K562 (cell line): ENCODE results near the gene SCAMP2. TPM values are rescaled to one million over a fixed set of nuclear protein-coding genes. Genes with fewer than 3 reads are reported as not detected.

Experiments
- ATAC-seq: fragments of 200-7000 bp; cut with Tn5 transposase; 3 replicates; pipeline ENCODE4 v1.9.1; 2020; ENCODE audit warnings: moderate library complexity
- BruUV-seq: library from RNA; stranded (reverse); fragments of 400-500 nt; replicated peaks from 2 replicates; lab custom pipeline; 2021; lab: Mats Ljungman, UMichigan
- CTCF ChIA-PET: fragments of 300-600 bp; formaldehyde crosslinking; extraction: SDS; loops from one replicate; lab custom pipeline; 2021; ENCODE audit warnings: low intra/inter-chr PET ratio; lab: Yijun Ruan, JAX
- POLR2A ChIA-PET: fragments of 300-600, 350-650 bp; sonication (Branson Sonifier 250); formaldehyde crosslinking; extraction: SDS; loops from one replicate; lab custom pipeline; 2021; ENCODE audit warnings: antibody characterized with exemption, inconsistent platforms; lab: Yijun Ruan, JAX
- DNase-seq, 4 experiments: peaks; one replicate each; pipeline versions ENCODE4 v3.0.0 to v3.0.0-alpha.2; 2011 to 2018; ENCODE audit warnings: low spot score in 3 of 4, mixed read lengths in 3 of 4; ENCODE audit errors: extremely low read depth in 1 of 4
- FAIRE-seq: peaks from 2 replicates; lab custom pipeline; 2011; peaks lifted over from hg19 to GRCh38; lab: Jason Lieb, UNC
- H2AFZ ChIP-seq: 2 replicates; pipeline ENCODE4 v1.6.0; 2011; ENCODE audit warnings: low read depth, low read length, control low read depth, inconsistent platforms
- H3K27ac ChIP-seq: fragments of 200-600 bp; 3 replicates; pipeline ENCODE4 v1.8.0; 2011; ENCODE audit warnings: low read depth, mild to moderate bottlenecking, control low read depth, inconsistent platforms, low read length, moderate library complexity, mixed read lengths; ENCODE audit errors: extremely low read depth
- H3K27me3 ChIP-seq, 2 experiments: fragments of 300-600 bp in 1 of 2; 2 replicates in 1 of 2; 3 replicates in 1 of 2; pipeline versions ENCODE4 v1.6.0 to v1.8.0; 2011; ENCODE audit warnings: inconsistent platforms in 2 of 2, low read length in 2 of 2, mild to moderate bottlenecking in 1 of 2, mixed read lengths in 1 of 2, moderate library complexity in 1 of 2; ENCODE audit not compliant: control insufficient read depth in 2 of 2, insufficient read depth in 2 of 2
- H3K36me3 ChIP-seq: fragments of 300-600 bp; 3 replicates; pipeline ENCODE4 v1.8.0; 2011; ENCODE audit warnings: mild to moderate bottlenecking, low read length, inconsistent platforms; ENCODE audit not compliant: control insufficient read depth, insufficient read depth
- H3K4me1 ChIP-seq, 2 experiments: fragments of 200-600 bp in 1 of 2; replicated peaks in 1 of 2; 2 replicates in 1 of 2; 3 replicates in 1 of 2; pipeline versions ENCODE4 v1.5.1 to v1.8.0; 2011; ENCODE audit warnings: inconsistent platforms in 2 of 2, low read length in 2 of 2, mild to moderate bottlenecking in 1 of 2, mixed read lengths in 1 of 2, moderate library complexity in 1 of 2; ENCODE audit not compliant: control insufficient read depth in 2 of 2, insufficient read depth in 2 of 2
- H3K4me2 ChIP-seq: 2 replicates; pipeline ENCODE4 v1.6.1; 2011; ENCODE audit warnings: low read length, control low read depth, inconsistent platforms, mixed read lengths; ENCODE audit not compliant: insufficient read depth
- H3K4me3 ChIP-seq: fragments of 200-600 bp; sonication (generic), shearing (Covaris generic); 2 replicates; pipeline ENCODE4 v1.5.1; 2016; ENCODE audit warnings: control low read depth, inconsistent platforms
- H3K79me2 ChIP-seq: fragments of 200-600 bp; 3 replicates; pipeline ENCODE4 v1.8.0; 2011; ENCODE audit warnings: low read length, inconsistent platforms; ENCODE audit not compliant: control insufficient read depth, insufficient read depth
- H3K9ac ChIP-seq, 2 experiments: 2 replicates each; pipeline versions ENCODE4 v1.6.0 to v1.6.1; 2011; ENCODE audit warnings: low read depth in 2 of 2, low read length in 2 of 2, control low read depth in 1 of 2, inconsistent platforms in 1 of 2, mild to moderate bottlenecking in 1 of 2, mixed read lengths in 1 of 2; ENCODE audit not compliant: insufficient read depth in 1 of 2
- H3K9me1 ChIP-seq: one replicate; pipeline ENCODE4 v1.6.0; 2011; ENCODE audit warnings: inconsistent platforms, mild to moderate bottlenecking, low read length, moderate library complexity; ENCODE audit not compliant: control insufficient read depth, insufficient read depth
- H3K9me3 ChIP-seq: replicated peaks from 2 replicates; pipeline ENCODE4 v1.5.1; 2011; ENCODE audit warnings: low read depth, low read length, inconsistent platforms; ENCODE audit not compliant: control insufficient read depth, insufficient read depth
- H4K20me1 ChIP-seq: replicated peaks from 2 replicates; pipeline ENCODE4 v1.6.1; 2011; ENCODE audit warnings: low read length, inconsistent platforms, mixed read lengths; ENCODE audit not compliant: control insufficient read depth, insufficient read depth
- E2F6 ChIP-seq, 2 experiments: IDR thresholded peaks; 2 replicates each; pipeline ENCODE4 v1.6.1; 2011; ENCODE audit warnings: borderline replicate concordance in 1 of 2, control low read depth in 1 of 2, low read depth in 1 of 2, low read length in 1 of 2, mild to moderate bottlenecking in 1 of 2, mixed read lengths in 1 of 2, moderate library complexity in 1 of 2; ENCODE audit not compliant: insufficient read depth in 1 of 2, insufficient read length in 1 of 2, poor library complexity in 1 of 2, severe bottlenecking in 1 of 2; ENCODE audit errors: extremely low read depth in 1 of 2
- ETS1 ChIP-seq: conservative IDR thresholded peaks from 2 replicates; pipeline ENCODE4 v1.6.1; 2011; ENCODE audit warnings: low read depth, mild to moderate bottlenecking, low read length; ENCODE audit not compliant: control insufficient read depth
- MAX ChIP-seq: sonication (generic); formaldehyde crosslinking; IDR thresholded peaks from 2 replicates; pipeline ENCODE4 v1.9.0; 2022; ENCODE audit warnings: mild to moderate bottlenecking, missing genetic modification reagents
- MNT ChIP-seq, 2 experiments: fragments of 450-650 bp; conservative IDR thresholded peaks; 2 replicates each; pipeline ENCODE4 v1.6.1; 2017; ENCODE audit warnings: mild to moderate bottlenecking in 2 of 2, moderate library complexity in 2 of 2
- SMARCC2 ChIP-seq: fragments of 450-650 bp; IDR thresholded peaks from 2 replicates; pipeline ENCODE4 v1.6.1; 2017; ENCODE audit warnings: antibody characterized with exemption, moderate library complexity, mild to moderate bottlenecking, low read depth
- TOE1 ChIP-seq, 2 experiments: fragments of 450-650 bp in 1 of 2; sonication (generic) in 1 of 2; formaldehyde crosslinking in 1 of 2; IDR thresholded peaks; 2 replicates each; pipeline versions ENCODE4 v1.7.1 to v1.8.0; 2016 to 2022; ENCODE audit warnings: borderline replicate concordance in 2 of 2, mild to moderate bottlenecking in 2 of 2, antibody characterized with exemption in 1 of 2, inconsistent platforms in 1 of 2, low read depth in 1 of 2, missing genetic modification reagents in 1 of 2, moderate library complexity in 1 of 2
- VEZF1 ChIP-seq: fragments of 200-800 bp; sonication (Bioruptor generic); IDR thresholded peaks from 2 replicates; pipeline ENCODE4 v1.6.1; 2017; ENCODE audit warnings: missing genetic modification characterization, missing compliant biosample characterization
- YY1 ChIP-seq, 3 experiments: IDR thresholded peaks; 2 replicates each; pipeline ENCODE4 v1.6.1; 2011; ENCODE audit warnings: low read length in 2 of 3, mild to moderate bottlenecking in 2 of 3, moderate library complexity in 2 of 3, borderline replicate concordance in 1 of 3, control low read depth in 1 of 3, low read depth in 1 of 3; ENCODE audit not compliant: insufficient read depth in 3 of 3, insufficient replicate concordance in 2 of 3, control insufficient read depth in 1 of 3, insufficient read length in 1 of 3; ENCODE audit errors: extremely low read depth in 1 of 3
- ZNF23 ChIP-seq: fragments of 250-450 bp; sonication (Bioruptor Pico); IDR thresholded peaks from 2 replicates; pipeline ENCODE4 v1.4.0; 2020; ENCODE audit warnings: mild to moderate bottlenecking
- ZNF263 ChIP-seq: sonication (generic); formaldehyde crosslinking; IDR thresholded peaks from 2 replicates; pipeline ENCODE4 v1.8.0; 2022; ENCODE audit warnings: mild to moderate bottlenecking, missing genetic modification reagents, borderline replicate concordance
- ZNF584 ChIP-seq: fragments of 200-800 bp; sonication (Bioruptor generic); IDR thresholded peaks from 2 replicates; pipeline ENCODE4 v1.6.1; 2016; ENCODE audit warnings: low read depth, mild to moderate bottlenecking, missing genetic modification characterization, missing compliant biosample characterization
- WGBS: fragments of 100-300 bp; shearing (Covaris generic); methylation state at CpG from one replicate; pipeline ENCODE4 v1.1.6; 2016; ENCODE audit warnings: low coverage, mixed read lengths; ENCODE audit not compliant: insufficient coverage; ENCODE audit errors: missing lambda C conversion rate; 5-methylcytosine and 5-hydroxymethylcytosine counted together
- in situ Hi-C: fragments of 300-500 bp; cut with MboI; formaldehyde crosslinking; loops from 4 replicates; pipeline ENCODE4 v1.15.0; 2018; ENCODE audit warnings: inconsistent platforms, mixed read lengths
- intact Hi-C: fragments of 100-400 bp; cut with micrococcal nuclease; formaldehyde crosslinking; loops from 2 replicates; pipeline ENCODE4 v1.14.2; 2022
- polyA plus RNA-seq, 8 experiments: library from polyadenylated mRNA; depleted of rRNA in 4 of 8; stranded (reverse) in 5 of 8; unstranded in 3 of 8; fragments of >200 nt; fragmentation: Nextera tagmentation in 2 of 8; fragmentation: Illumina TruSeq in 1 of 8; extraction: Ambion mirVana in 2 of 8; extraction: Trizol in 1 of 8; gene quantifications; 2 replicates each; pipeline versions ENCODE4 v1.2.1 to v1.2.3, GENCODE V29; 2011 to 2014; ENCODE audit warnings: inconsistent platforms in 1 of 8, missing spikeins in 1 of 8
- total RNA-seq, 7 experiments: library from RNA; depleted of rRNA in 6 of 7; stranded (reverse); fragments of >200 nt in 6 of 7; fragmentation: Illumina TruSeq in 2 of 7; extraction: Trizol in 2 of 7; gene quantifications; 2 replicates each; pipeline versions ENCODE4 v1.2.1 to v1.2.3, GENCODE V29; 2011 to 2021; ENCODE audit warnings: low replicate concordance in 1 of 7

Gene SCAMP2
- total and polyA plus RNA-seq, 9 of the 15 experiments (the other 6 are each of a cell fraction or from before 2014, with no cell fraction given) = 5.9 to 61.1 (median 20.1) TPM

- peaks cover 0 to 12% of the 10 kb centered on the region in 2 experiments; a peak in 2 of 5 replicates for H3K4me1 ChIP-seq
- BruUV-seq = no TSS peak
- H3K79me2 ChIP-seq = no peaks in the 10 kb centered on the region
- no peak for FAIRE-seq
- WGBS = 3% methylated on average over 15 of the region's 44 CpGs
- CTCF ChIA-PET = no interaction called here
- no peaks in the 10 kb centered on the region for H3K9me3 ChIP-seq
- H3K27ac ChIP-seq = no peak within 1 kb of the TSS
- POLR2A ChIA-PET = interaction anchor here (0.8 to 1.2 kb wide), 3 partner anchors 10 to 128 kb away, joined by 3 to 4 read pairs (median 4); no protein-coding TSS in a partner anchor
- in situ Hi-C loops (no loop called here), intact Hi-C loops (no loop called here)
- H3K4me2 ChIP-seq = no peak within 1 kb of the TSS
- H3K9ac ChIP-seq = no peak within 1 kb of the TSS
- no peaks in the 10 kb centered on the region for H3K36me3 ChIP-seq
- no peak within 1 kb of the TSS for H3K4me3 ChIP-seq
- peak; percentile 36 to 91 (median 80) for DNase-seq
- peaks cover 21 to 60% of the 10 kb centered on the region in 2 experiments for H3K27me3 ChIP-seq
- no peak within 1 kb of the TSS for H2AFZ ChIP-seq
- ATAC-seq = peak; percentile 71
- H4K20me1 ChIP-seq = peaks cover 13% of the 10 kb centered on the region; the same call in 1 of the 2 replicates
- no peaks in the 10 kb centered on the region for H3K9me1 ChIP-seq
- TF ChIP-seq E2F6 (IDR thresholded peaks at IDR 0.05; ENCODE audit: borderline replicate concordance in 1 of 2, extremely low read depth in 1 of 2, insufficient read depth in 1 of 2, insufficient read length in 1 of 2, low read depth in 1 of 2, low read length in 1 of 2, poor library complexity in 1 of 2, severe bottlenecking in 1 of 2) = peak in 1 of 2 experiments; percentile 58
- TF ChIP-seq MAX = 0 out of 2 replicates have a peak, but pooled peaks have one; percentile 28
- no peak for TF ChIP-seq SMARCC2
- 0 out of 2 replicates have a peak, but pooled peaks have one; percentile 27 for TF ChIP-seq ETS1
- TF ChIP-seq ZNF23 (CRISPR knock-in tag) = no peak
- TF ChIP-seq YY1 (IDR thresholded peaks at IDR 0.05; ENCODE audit: borderline replicate concordance in 1 of 3, control insufficient read depth in 1 of 3, extremely low read depth in 1 of 3, insufficient read depth in 3 of 3, insufficient read length in 1 of 3, insufficient replicate concordance in 2 of 3, low read depth in 1 of 3, low read length in 2 of 3) = peak in 1 of 3 experiments; percentile 31
- TF ChIP-seq MNT (conservative IDR thresholded peaks at IDR 0.05) = 0 out of 4 replicates have a peak, but pooled peaks of 1 of the 2 experiments have one; percentile 22
- no peak for TF ChIP-seq ZNF584 (CRISPR knock-in tag)
- TF ChIP-seq TOE1 (IDR thresholded peaks at IDR 0.05; ENCODE audit: borderline replicate concordance) = no peak
- TF ChIP-seq TOE1 (CRISPR knock-in tag; IDR thresholded peaks at IDR 0.05; ENCODE audit: borderline replicate concordance, low read depth) = no peak
- TF ChIP-seq ZNF263 (CRISPR knock-in tag) = peak; percentile 31; the same call in 1 of the 2 replicates
- TF ChIP-seq VEZF1 = peak; percentile 75
Observed at GRCh38 chr15:74826364-74826819, 46.8 kb downstream of the SCAMP2 start, which contains the start of gene CPLX3. Gene CPLX3, plus strand, starts transcription at chr15:74826627. Its CDS starts 77 bp downstream, at chr15:74826704.
